Suprapubic skin (tissue), 3 donors: ENCODE data around the gene CEPT1.

ENCODE experiments used
- CTCF ChIP-seq, 2 donors: fragments of 200-600 bp in 1 of 2; fragments of 450-650 bp in 1 of 2; sonication (generic) in 1 of 2; IDR thresholded peaks; one replicate each; pipeline ENCODE4 v1.5.1; 2016 to 2019; ENCODE audit warnings: antibody characterized with exemption in 2 of 2, mild to moderate bottlenecking in 1 of 2, moderate library complexity in 1 of 2
- POLR2A ChIP-seq, 2 donors: fragments of 450-650 bp; IDR thresholded peaks; one replicate each; pipeline ENCODE4 v1.6.1; 2017; ENCODE audit warnings: antibody characterized with exemption in 2 of 2, mild to moderate bottlenecking in 2 of 2, moderate library complexity in 2 of 2

- TF ChIP-seq CTCF (IDR thresholded peaks at IDR 0.05) (no peak), POLR2A (IDR thresholded peaks at IDR 0.05) (no peak)
Observed at GRCh38 chr1:111145963-111146768, 6.1 kb downstream of the CEPT1 start.
